HG02610 (cell line): ENCODE data around the gene NIT1.
"Not testable (repeated sequence)": the region's sequence is repeated elsewhere in the genome, so short reads cannot be mapped to it uniquely, and the experiment has no call there.

ENCODE experiments used
- ATAC-seq: cut with Tn5 transposase; IDR thresholded peaks from one replicate; pipeline ENCODE4 v1.9.1; 2021; ENCODE audit warnings: mild to moderate bottlenecking, moderate library complexity; ENCODE audit not compliant: unreplicated experiment

NIT1 gene

GRCh38 chr1:161111527-161111926, 6.4 kb upstream of the NIT1 start:
- no peak for ATAC-seq

- ATAC-seq, result no peak
These were observed 4.0 kb upstream of the NIT1 start for GRCh38 chr1:161113915-161114314.

GRCh38 chr1:161114556-161114955, 3.3 kb upstream of the NIT1 start:
- no peak for ATAC-seq

- no peak for ATAC-seq
These were observed 2.7 kb upstream of the NIT1 start for GRCh38 chr1:161115132-161115711.

GRCh38 chr1:161115961-161116360, 1.9 kb upstream of the NIT1 start:
- ATAC-seq, result not testable (repeated sequence)

- peak; percentile 42 for ATAC-seq
These were observed 1.4 kb downstream of the NIT1 start for GRCh38 chr1:161119092-161119903.

GRCh38 chr1:161121042-161121650, 3.2 kb downstream of the NIT1 start:
- no peak for ATAC-seq

GRCh38 chr1:161121834-161122233, 3.9 kb downstream of the NIT1 start:
- no peak for ATAC-seq

GRCh38 chr1:161122967-161123366, 5.1 kb downstream of the NIT1 start:
- no peak for ATAC-seq

- no peak for ATAC-seq
These were observed 9.7 kb downstream of the NIT1 start for GRCh38 chr1:161127649-161128048.

- no peak for ATAC-seq
These were observed 10.9 kb downstream of the NIT1 start for GRCh38 chr1:161128591-161129420.

GRCh38 chr1:161130266-161130665, 12.4 kb downstream of the NIT1 start:
- ATAC-seq, result no peak

- no peak for ATAC-seq
These were observed 13.9 kb downstream of the NIT1 start for GRCh38 chr1:161131523-161132409.

- peak; percentile 95 for ATAC-seq
These were observed 14.7 kb downstream of the NIT1 start, which contains the start of gene DEDD for GRCh38 chr1:161132410-161133219. Gene DEDD, minus strand, starts transcription at chr1:161132667. Its CDS starts 8,205 bp downstream, at chr1:161124462.

- ATAC-seq, result no peak
These were observed 15.4 kb downstream of the NIT1 start for GRCh38 chr1:161133220-161133740.

GRCh38 chr1:161137881-161138280, 20.0 kb downstream of the NIT1 start:
- no peak for ATAC-seq

GRCh38 chr1:161138431-161138830, 20.5 kb downstream of the NIT1 start:
- ATAC-seq, result no peak

- no peak for ATAC-seq
These were observed 21.9 kb downstream of the NIT1 start for GRCh38 chr1:161139766-161140165.
